IPS-20b (cell line): Measurements from ENCODE around the gene CAMK2A.

Source experiments
- H3K27ac ChIP-seq: one replicate; pipeline ENCODE4 v1.5.1; 2013; ENCODE audit warnings: low read length
- H3K27me3 ChIP-seq: 2 replicates; pipeline ENCODE4 v1.6.1; 2013; ENCODE audit warnings: mild to moderate bottlenecking, low read length, inconsistent platforms; ENCODE audit not compliant: insufficient read depth
- H3K36me3 ChIP-seq: 2 replicates; pipeline ENCODE4 v1.6.1; 2013; ENCODE audit warnings: low read depth, mild to moderate bottlenecking, inconsistent platforms, low read length, moderate library complexity; ENCODE audit not compliant: insufficient read depth
- H3K4me1 ChIP-seq: 2 replicates; pipeline ENCODE4 v1.6.1; 2013; ENCODE audit warnings: mild to moderate bottlenecking, control low read depth, inconsistent platforms, low read length, moderate library complexity; ENCODE audit not compliant: insufficient read depth
- H3K4me3 ChIP-seq: 2 replicates; pipeline ENCODE4 v1.5.1; 2013; ENCODE audit warnings: mild to moderate bottlenecking, low read length, inconsistent platforms
- H3K9ac ChIP-seq: 2 replicates; pipeline ENCODE4 v1.6.1; 2013; ENCODE audit warnings: low read depth, mild to moderate bottlenecking, inconsistent platforms, low read length, moderate library complexity
- H3K9me3 ChIP-seq: 2 replicates; pipeline ENCODE4 v1.6.1; 2013; ENCODE audit warnings: mild to moderate bottlenecking, low read depth, low read length, inconsistent platforms; ENCODE audit not compliant: insufficient read depth

The CAMK2A gene

DNA sequence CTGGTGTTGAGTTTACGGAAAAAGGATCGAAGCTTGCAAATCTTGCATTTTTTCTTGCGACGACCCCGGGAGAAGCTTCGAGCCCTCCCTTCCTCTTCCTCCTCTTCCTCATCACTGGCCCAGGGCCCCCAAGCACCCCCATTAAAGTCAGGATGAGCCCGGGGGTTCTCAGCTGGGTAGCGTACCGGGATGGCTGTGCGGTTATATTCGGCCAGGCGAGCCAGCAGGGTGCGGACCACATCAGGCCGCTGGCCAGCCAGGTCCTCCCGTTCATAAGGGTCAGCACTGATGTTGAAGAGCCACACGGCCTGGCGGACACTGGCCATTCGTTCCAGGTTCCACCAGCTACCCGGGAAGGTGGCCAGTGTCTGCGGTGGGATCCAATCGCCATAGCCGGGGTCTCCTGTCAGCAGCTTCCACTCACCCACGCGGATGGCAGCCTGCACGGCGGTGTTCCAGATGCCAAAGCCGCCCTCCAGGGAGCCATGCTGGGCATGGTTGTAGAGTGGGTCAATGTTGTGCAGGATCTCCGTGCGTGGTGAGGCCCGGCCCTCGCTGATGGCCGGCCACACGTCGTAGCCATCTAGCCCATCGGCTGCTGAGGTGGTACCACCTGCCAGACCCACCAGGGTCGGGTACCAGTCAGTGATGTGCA lies 7.8 kb upstream of the CAMK2A start:
- Histone ChIP-seq H3K36me3 (no peaks in the 10 kb centered on the region), H3K9me3 (no peaks in the 10 kb centered on the region), H3K27ac (no peak overlapping the region), H3K4me3 (no peak overlapping the region), H3K4me1 (peaks cover 9% of the 10 kb centered on the region), H3K9ac (no peak overlapping the region), H3K27me3 (peaks cover 19% of the 10 kb centered on the region)

DNA sequence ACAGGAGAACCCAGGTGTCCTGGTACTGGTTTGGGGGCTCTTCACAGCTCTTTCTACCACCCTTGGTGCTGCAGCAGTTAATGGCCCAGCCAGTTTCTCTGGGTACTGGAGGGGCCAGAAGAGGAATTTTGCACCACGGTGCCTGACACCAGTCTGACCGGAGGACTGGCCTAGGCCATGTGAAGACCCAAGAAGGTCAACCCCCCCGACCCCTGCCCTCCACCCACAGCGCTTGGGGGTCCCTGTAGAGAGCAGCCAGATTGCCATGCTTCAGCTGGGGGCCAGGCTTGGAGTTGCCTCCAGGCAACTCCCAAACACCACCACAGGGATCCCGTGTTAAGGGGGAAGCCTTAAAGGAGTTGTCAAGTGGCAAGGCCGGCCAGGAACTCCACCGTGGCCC lies 6.9 kb upstream of the CAMK2A start:
- H3K4me3 ChIP-seq, result no peak overlapping the region

DNA sequence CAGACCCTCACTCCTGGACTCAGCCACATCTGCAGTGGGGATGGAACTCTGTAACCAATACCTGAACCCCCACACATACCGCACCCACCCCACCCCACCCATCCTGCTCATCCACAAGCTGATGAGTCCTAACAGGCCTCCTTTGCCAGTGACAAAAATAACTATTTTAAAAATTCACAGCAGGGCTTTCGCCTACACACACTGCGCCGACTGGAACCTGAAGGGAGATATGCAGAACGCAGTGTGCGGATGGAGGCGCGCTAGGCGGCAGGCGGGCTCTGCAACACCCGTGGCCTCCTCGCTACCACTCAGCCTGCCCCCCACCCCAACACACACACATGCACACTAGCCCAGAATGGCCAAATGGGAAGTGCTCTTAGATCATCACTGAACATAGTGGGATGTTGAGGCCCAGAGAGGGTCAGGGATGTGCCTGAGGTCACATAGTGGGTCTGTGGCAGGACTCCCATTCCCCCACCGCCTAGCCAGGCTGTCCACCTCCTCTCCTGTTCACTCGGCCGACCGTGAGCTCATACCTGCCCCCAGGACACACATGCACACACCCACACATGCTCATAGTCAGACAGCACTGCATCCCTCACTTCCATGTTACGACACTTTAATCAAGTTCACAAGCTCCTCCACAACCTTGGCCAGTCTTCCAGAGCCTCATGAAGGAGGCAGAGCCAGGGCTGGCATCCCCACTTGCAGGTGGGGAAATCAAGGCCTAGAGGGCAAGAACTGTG lies 6.3 kb upstream of the CAMK2A start:
- Histone ChIP-seq H3K36me3 (no peaks in the 10 kb centered on the region), H3K4me1 (peaks cover 9% of the 10 kb centered on the region; the same call in 1 of the 2 replicates), H3K27me3 (peaks cover 6% of the 10 kb centered on the region), H3K27ac (no peak overlapping the region), H3K9ac (no peak overlapping the region), H3K9me3 (no peaks in the 10 kb centered on the region), H3K4me3 (no peak overlapping the region)

More for the DNA sequence above, 6.9 kb upstream of the CAMK2A start:
- Histone ChIP-seq H3K36me3 (no peaks in the 10 kb centered on the region), H3K9me3 (no peaks in the 10 kb centered on the region), H3K9ac (no peak overlapping the region), H3K4me1 (peaks cover 9% of the 10 kb centered on the region), H3K27ac (no peak overlapping the region), H3K27me3 (peaks cover 12% of the 10 kb centered on the region)

DNA sequence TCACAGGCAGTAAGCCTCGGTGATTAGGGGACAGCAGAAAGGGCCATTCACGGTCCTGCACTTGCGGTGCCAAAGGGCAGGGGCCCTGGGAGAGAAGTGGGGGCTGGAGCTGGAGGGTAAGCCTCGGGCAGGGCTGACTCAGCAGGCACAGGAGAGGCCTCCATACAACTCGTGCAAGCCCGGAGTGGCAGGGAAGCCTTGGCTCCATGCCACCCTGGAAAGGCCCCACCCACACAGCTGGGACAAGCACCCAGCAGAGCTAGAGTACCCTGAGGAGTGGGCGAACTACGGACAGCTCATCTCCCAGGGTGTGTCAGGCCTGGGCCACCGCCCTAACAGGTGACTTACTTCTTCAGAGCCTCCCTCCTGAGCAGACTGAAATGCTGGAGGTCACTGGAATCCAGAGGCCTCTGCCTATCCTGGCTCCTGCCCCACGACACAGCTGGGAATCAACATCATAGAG lies 5.6 kb upstream of the CAMK2A start:
- Histone ChIP-seq H3K36me3 (no peaks in the 10 kb centered on the region), H3K9me3 (no peaks in the 10 kb centered on the region), H3K4me3 (no peak overlapping the region), H3K27ac (no peak overlapping the region), H3K27me3 (no peaks in the 10 kb centered on the region), H3K4me1 (0 out of 2 replicates have a peak, but pooled peaks cover 2% of the 10 kb centered on the region), H3K9ac (no peak overlapping the region; the same call in 1 of the 2 replicates)

DNA sequence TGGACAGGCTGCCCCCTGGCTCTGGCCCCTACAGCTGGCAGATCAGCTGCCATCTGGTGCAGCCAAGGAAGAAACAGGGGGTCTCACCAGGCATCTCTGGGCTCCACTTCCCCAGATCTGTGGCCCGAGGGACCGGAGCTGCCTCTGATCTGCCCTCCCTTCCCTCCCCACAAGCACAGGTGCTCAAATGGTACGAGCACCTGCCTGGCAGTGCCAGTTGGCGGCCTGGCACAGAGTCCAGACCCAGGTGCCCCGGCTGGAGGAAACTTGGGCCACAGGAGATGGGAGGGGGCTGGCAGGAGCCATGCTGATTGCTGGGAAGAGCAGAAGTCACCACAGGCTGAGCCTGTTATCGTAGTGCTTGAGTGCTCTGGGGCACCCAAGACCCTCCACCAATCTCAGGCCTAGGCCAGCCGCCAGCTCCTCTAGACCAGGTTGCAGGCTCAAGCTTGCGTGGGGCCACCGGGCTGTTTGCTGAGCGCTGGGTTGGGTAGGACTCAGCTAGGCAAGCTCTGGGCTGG lies 5.0 kb upstream of the CAMK2A start:
- H3K36me3 ChIP-seq, result no peaks in the 10 kb centered on the region
- no peaks in the 10 kb centered on the region for H3K4me1 ChIP-seq
- no peak overlapping the region for H3K27ac ChIP-seq
- H3K9ac ChIP-seq, result no peak overlapping the region
- H3K4me3 ChIP-seq, result no peak overlapping the region
- no peaks in the 10 kb centered on the region for H3K27me3 ChIP-seq
- H3K9me3 ChIP-seq, result no peaks in the 10 kb centered on the region

DNA sequence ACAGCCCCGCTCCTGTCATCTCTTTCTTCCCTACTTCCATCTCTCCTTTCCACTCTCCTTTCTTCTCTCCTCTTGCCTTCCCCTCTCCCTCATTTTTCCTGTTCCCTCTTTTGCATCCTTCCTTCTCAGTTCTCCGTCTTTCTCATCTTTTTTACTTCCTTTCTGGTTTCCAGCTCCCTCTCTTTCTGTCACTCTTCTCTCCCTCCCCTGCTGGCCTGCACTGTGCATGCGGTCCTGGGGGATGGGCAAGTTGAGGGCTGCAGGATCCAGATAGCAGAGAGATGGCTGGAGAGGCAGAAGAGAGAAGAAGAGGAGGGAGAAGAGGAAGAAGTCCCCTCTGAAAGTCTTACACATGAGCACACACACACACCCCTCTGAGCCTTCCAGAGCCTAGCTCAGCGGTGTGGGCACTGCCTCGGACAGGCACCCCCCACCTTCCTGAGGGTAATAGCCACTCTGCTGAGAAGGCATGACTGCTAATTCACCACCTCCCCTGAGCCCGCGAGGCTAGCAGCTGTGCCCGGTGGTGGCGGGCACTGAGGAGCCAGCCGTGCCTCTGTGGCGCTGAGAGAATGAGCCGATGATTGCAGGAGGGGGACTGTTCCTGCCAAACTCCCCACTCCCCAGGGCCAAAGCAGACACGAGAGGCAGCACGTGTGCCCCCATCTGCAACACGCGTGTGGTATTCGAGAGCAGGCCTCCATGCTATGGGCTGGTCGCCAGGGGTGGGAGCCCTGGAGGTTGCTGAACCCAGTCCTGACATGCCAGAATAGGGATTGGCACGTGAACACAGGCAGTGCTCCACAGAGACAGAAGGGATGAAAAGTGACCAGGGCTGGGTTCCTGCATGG lies 3.7 kb upstream of the CAMK2A start:
- Histone ChIP-seq H3K27me3 (peaks cover 5% of the 10 kb centered on the region; the same call in 1 of the 2 replicates), H3K27ac (no peak overlapping the region), H3K9ac (no peak overlapping the region), H3K4me3 (no peak overlapping the region), H3K36me3 (no peaks in the 10 kb centered on the region), H3K4me1 (no peaks in the 10 kb centered on the region), H3K9me3 (no peaks in the 10 kb centered on the region)

DNA sequence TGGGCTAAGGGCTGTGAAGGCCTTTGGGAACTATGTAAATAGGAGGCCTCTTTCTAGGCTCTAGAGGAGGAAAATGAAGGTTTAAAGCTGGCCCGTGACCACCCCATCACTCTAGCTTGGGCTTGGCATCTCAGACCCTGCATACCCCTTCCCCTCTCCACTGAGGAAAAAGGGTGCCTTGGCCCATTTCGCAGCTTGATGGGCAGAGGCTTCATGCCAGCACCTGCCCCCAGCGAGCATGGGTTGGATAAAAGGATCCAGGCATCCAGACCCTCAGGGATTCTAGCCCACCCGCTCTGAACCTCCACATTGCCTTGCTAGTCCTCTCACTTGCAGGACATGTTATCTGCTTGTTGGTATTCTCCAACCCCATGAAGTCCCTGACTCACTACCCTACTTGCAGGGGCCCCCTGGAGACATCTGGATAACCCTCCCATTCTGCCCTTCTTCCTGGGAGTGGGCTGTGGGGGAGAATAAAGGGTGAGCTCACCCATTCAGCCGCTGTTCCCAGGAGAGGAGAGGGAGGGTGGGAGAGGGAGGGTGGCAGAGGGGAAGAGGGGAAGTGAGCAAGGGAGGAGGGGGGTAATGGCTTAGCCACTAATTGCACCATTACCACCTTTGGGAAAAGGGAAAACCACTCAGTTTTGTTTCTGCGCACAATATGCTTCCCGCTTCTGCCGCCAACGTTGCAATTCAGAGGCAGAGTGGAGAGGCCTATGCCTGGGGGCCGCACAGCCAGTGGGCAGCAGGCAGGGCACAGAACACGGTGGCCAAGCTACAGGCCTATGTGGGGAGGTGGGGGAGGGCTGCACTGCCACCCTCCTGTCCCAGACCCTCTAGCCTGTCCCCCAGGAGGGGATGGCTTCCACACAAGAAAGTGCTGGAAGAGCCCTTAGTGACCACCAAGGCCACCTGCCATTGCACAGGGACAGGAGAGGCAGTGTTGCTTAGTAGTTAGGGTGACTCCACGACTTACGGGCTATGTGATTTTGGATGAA lies 2.1 kb upstream of the CAMK2A start:
- no peaks in the 10 kb centered on the region for H3K4me1 ChIP-seq
- no peak overlapping the region for H3K27ac ChIP-seq
- H3K9me3 ChIP-seq, result no peaks in the 10 kb centered on the region
- peaks cover 5% of the 10 kb centered on the region; the same call in 1 of the 2 replicates for H3K27me3 ChIP-seq
- H3K9ac ChIP-seq, result no peak overlapping the region
- H3K4me3 ChIP-seq, result no peak overlapping the region
- no peaks in the 10 kb centered on the region for H3K36me3 ChIP-seq

DNA sequence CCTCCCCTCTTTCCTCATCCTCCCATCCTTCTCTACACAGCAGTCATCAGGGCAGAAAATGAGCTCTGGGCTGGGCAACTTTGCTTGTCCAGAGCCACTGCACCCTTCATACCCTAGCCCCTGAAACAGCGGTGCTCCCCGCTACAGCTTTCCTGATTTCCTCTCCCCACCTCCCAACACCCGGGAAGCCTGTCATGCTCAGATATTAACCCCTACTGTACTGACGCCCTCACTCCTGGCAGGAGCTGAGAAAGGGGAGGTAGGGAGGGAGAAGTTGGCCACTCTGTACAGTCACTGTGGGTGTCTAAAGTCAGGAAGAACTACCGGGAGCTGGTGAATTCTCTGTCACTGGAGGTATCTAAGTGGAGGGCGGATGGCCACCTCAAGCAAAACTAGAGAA lies 782 bp downstream of the CAMK2A start:
- H3K36me3 ChIP-seq, result no peaks in the 10 kb centered on the region
- H3K9me3 ChIP-seq, result no peaks in the 10 kb centered on the region
- H3K27ac ChIP-seq, result no peak overlapping the region
- no peak overlapping the region for H3K9ac ChIP-seq
- H3K27me3 ChIP-seq, result peaks cover 5% of the 10 kb centered on the region; the same call in 1 of the 2 replicates
- H3K4me1 ChIP-seq, result no peaks in the 10 kb centered on the region
- no peak overlapping the region for H3K4me3 ChIP-seq

DNA sequence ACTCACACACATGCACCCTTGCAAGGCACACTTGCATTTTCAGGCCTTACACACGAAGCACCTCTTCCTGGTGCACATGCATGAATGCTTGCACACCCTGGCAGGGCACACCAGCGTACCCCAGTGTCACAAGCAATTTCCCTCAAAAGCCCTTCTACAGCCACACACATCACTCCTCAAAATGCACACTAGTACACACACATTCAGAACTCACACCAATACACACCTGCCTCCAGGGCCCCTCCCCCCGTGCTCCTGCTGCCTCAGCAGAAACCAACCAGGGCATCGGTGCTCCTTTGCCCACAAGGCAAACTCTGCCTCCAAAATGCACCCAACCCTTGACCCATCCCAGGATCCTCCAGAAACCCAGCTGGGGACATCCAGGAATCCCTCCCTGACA lies 1.2 kb downstream of the CAMK2A start:
- H3K9ac ChIP-seq, result no peak overlapping the region
- H3K9me3 ChIP-seq, result no peaks in the 10 kb centered on the region
- H3K4me3 ChIP-seq, result no peak overlapping the region
- no peak overlapping the region for H3K27ac ChIP-seq
- H3K36me3 ChIP-seq, result no peaks in the 10 kb centered on the region
- no peaks in the 10 kb centered on the region for H3K4me1 ChIP-seq
- peaks cover 5% of the 10 kb centered on the region; the same call in 1 of the 2 replicates for H3K27me3 ChIP-seq

DNA sequence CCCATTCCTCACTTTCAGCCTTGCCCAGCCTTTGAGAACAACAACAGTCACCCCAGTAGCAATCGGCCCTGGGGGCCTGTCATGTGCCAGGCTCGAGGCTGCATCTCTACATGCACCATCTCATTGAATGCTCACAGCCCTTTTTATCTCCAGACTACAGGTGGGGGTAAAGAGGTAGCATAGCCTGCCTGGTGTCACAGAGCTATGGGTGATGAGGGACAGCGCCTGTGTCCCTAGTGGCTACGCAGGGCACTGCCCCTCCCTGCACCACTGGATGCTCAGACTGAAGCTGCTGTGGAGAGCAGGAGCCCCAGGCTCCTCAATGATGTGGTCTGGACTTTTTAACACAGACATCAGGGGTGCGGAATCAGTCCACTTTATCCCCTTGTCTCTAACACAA lies 2.8 kb downstream of the CAMK2A start:
- no peak overlapping the region for H3K4me3 ChIP-seq
- peaks cover 5% of the 10 kb centered on the region; the same call in 1 of the 2 replicates for H3K27me3 ChIP-seq

More for the DNA sequence above, 2.8 kb downstream of the CAMK2A start:
- Histone ChIP-seq H3K9ac (no peak overlapping the region), H3K4me1 (no peaks in the 10 kb centered on the region), H3K27ac (no peak overlapping the region), H3K9me3 (no peaks in the 10 kb centered on the region), H3K36me3 (no peaks in the 10 kb centered on the region)
